ENCODE measurements around the gene RNF150. TPM values are rescaled to one million over a fixed set of nuclear protein-coding genes. Genes with fewer than 3 reads are reported as not detected.

The RNF150 gene
- total and polyA plus RNA-seq, 2 of the 8 experiments (the other 6 are each of a cell fraction or from before 2014, with no cell fraction given): 3.4 to 4.8 TPM

DNA sequence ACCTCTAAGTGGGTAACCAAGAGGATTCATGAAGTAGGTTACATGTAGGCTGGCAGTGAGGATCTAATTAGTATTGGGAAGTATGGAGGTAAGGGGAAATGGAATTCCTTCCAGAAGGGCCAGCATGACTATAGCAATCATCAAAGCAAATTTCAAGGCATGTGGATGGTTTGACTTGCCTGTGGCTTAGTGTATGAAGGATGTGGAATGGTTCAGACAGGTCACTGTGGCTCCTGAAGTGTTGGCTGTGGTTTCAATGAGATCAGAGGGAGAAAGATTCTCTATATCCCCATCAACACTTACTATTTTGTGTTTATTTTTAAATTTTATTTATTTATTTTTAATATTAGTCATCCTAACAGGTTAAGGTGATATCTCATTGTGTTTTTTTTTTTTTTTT is 255.5 kb downstream of the RNF150 start:
- Histone ChIP-seq H2BK20ac (ENCODE audit: low read length) (no peak overlapping the region), H3K4ac (replicated peaks; ENCODE audit: insufficient read length, low read depth, low read length) (no peak overlapping the region), H2AFZ (ENCODE audit: low read length) (no peak overlapping the region), H3K27ac (ENCODE audit: low read depth, low read length) (no peak overlapping the region), H3K23ac (ENCODE audit: insufficient read length) (no peak overlapping the region), H2BK5ac (ENCODE audit: low read depth, low read length) (no peak overlapping the region), H3K23me2 (ENCODE audit: low read depth, low read length) (no peaks in the 10 kb centered on the region), H2AK5ac (ENCODE audit: low read depth, low read length) (no peak overlapping the region), H3K27me3 (replicated peaks in 1 of 4; ENCODE audit: control insufficient read depth in 3 of 4, extremely low read depth in 1 of 4, insufficient read depth in 3 of 4, low read length in 3 of 4) (no peaks in the 10 kb centered on the region), H3K79me2 (ENCODE audit: control insufficient read depth in 1 of 2, insufficient read depth in 2 of 2, low read length in 2 of 2) (no peaks in the 10 kb centered on the region), H3K79me1 (ENCODE audit: low read depth, low read length) (no peaks in the 10 kb centered on the region), H4K8ac (ENCODE audit: extremely low read depth, insufficient read depth, low read length) (no peak overlapping the region), H3K4me2 (ENCODE audit: insufficient read depth in 1 of 2, low read depth in 2 of 2, low read length in 2 of 2) (no peak overlapping the region), H3K18ac (ENCODE audit: extremely low read depth, low read length) (no peak overlapping the region), H3K9me3 (ENCODE audit: insufficient read depth in 2 of 2, low read depth in 1 of 2, low read length in 1 of 2) (no peaks in the 10 kb centered on the region), H4K91ac (replicated peaks; ENCODE audit: insufficient read length, low read length) (no peak overlapping the region), H2BK15ac (ENCODE audit: low read length) (no peak overlapping the region), H4K5ac (ENCODE audit: insufficient read length, low read depth, low read length) (no peak overlapping the region), H3K4me3 (ENCODE audit: extremely low read depth in 1 of 4, insufficient read depth in 2 of 4, low read depth in 3 of 4, low read length in 4 of 4) (no peak overlapping the region), H3K36me3 (ENCODE audit: control insufficient read depth in 2 of 4, insufficient read depth in 4 of 4, low read length in 3 of 4) (no peaks in the 10 kb centered on the region), H2BK120ac (replicated peaks; ENCODE audit: low read depth, low read length) (no peak overlapping the region), H3K9ac (replicated peaks in 1 of 4; ENCODE audit: extremely low read depth in 1 of 4, low read depth in 3 of 4, low read length in 3 of 4) (no peak overlapping the region), H3K56ac (replicated peaks; ENCODE audit: insufficient read length, low read depth, low read length) (no peak overlapping the region), H3K14ac (ENCODE audit: insufficient read length) (no peak overlapping the region), H3K4me1 (replicated peaks in 1 of 4; ENCODE audit: control insufficient read depth in 3 of 4, insufficient read depth in 4 of 4, low read length in 3 of 4) (peaks cover 0 to 4% (median under 1%) of the 10 kb centered on the region in 4 experiments; a peak in 2 of 7 replicates), H4K20me1 (replicated peaks in 1 of 2; ENCODE audit: control insufficient read depth in 1 of 2, insufficient read depth in 2 of 2, low read length in 2 of 2) (no peaks in the 10 kb centered on the region), H2BK12ac (ENCODE audit: low read depth, low read length) (no peak overlapping the region)
- POLR2A ChIA-PET (ENCODE audit: partially characterized antibody): no interaction called here
- FAIRE-seq (no peak), DNase-seq (ENCODE audit: low read depth in 1 of 2, low spot score in 2 of 2) (no peak)
- TF ChIP-seq GTF2F1 (IDR thresholded peaks at IDR 0.05; ENCODE audit: borderline replicate concordance, low read depth, low read length) (no peak), SUZ12 (IDR thresholded peaks at IDR 0.05; ENCODE audit: low read length) (no peak), BCL11A (IDR thresholded peaks at IDR 0.05; ENCODE audit: low read depth in 2 of 2, low read length in 2 of 2) (no peak)
- CTCF ChIA-PET (ENCODE audit: partially characterized antibody): no interaction called here

All from H1 (cell line).